Erythroblast (primary cell): ENCODE data around the gene DPYSL3.

Experiments used
- GATA1 ChIP-seq: IDR thresholded peaks from 2 replicates; pipeline ENCODE4 v1.6.1; 2011; ENCODE audit warnings: low read depth, mild to moderate bottlenecking, control low read depth, low read length, moderate library complexity
- POLR2A ChIP-seq: IDR thresholded peaks from 2 replicates; pipeline ENCODE4 v1.6.1; 2011; ENCODE audit warnings: mild to moderate bottlenecking, low read length

DNA sequence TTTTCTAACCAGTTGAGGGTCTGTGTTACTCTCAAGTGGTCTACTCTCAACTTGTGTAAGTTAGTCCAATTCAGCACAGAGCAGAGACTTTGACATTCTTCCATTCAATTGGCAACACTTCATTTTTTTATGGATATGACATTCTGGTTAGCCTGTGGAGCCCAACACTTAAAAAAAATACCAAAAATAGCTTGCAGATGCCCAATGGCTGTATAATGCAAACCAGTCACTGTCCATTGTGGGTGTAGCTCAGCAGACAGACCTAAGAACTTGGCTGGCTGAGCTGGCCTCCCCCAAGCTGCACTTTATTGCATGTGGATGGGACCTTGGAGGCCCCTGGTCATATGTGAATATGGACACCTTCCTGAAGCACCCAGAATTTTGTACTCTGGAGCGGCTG lies 103.2 kb downstream of the DPYSL3 start:
- no peak for TF ChIP-seq POLR2A
- TF ChIP-seq GATA1, result no peak
